IMR-90 (cell line): ENCODE results near the gene HSD17B10. TPM values are rescaled to one million over a fixed set of nuclear protein-coding genes. Genes with fewer than 3 reads are reported as not detected.

Experiments used
- ATAC-seq: fragments of 200-7000 bp; cut with Tn5 transposase; 2 replicates; pipeline ENCODE4 v1.9.1; 2020; ENCODE audit warnings: low read depth, mild to moderate bottlenecking, moderate library complexity
- BruUV-seq: library from RNA; stranded (reverse); fragments of 400-500 nt; replicated peaks from 2 replicates; lab custom pipeline; 2021; lab: Mats Ljungman, UMichigan
- CTCF ChIA-PET: fragments of 300-600 bp; formaldehyde crosslinking; extraction: SDS; loops from one replicate; lab custom pipeline; 2021; ENCODE audit warnings: antibody characterized with exemption; lab: Yijun Ruan, JAX
- POLR2A ChIA-PET: fragments of 300-600 bp; sonication (Branson Sonifier 250); formaldehyde crosslinking; loops from one replicate; lab custom pipeline; 2022; ENCODE audit warnings: antibody characterized with exemption; ENCODE audit not compliant: unreplicated experiment; lab: Charles Lee
- DNase-seq: peaks from one replicate; pipeline ENCODE4 v3.0.0; 2013
- H2AFZ ChIP-seq: replicated peaks from 2 replicates; pipeline ENCODE3; 2013; ENCODE audit warnings: low read length, mild to moderate bottlenecking; ENCODE audit not compliant: poor library complexity
- H2AK5ac ChIP-seq: 2 replicates; pipeline ENCODE4 v1.6.1; 2013; ENCODE audit warnings: low read depth, low read length, inconsistent platforms
- H2AK9ac ChIP-seq: replicated peaks from 2 replicates; pipeline ENCODE3; 2013; ENCODE audit warnings: mild to moderate bottlenecking, low read depth, low read length, moderate library complexity; ENCODE audit not compliant: poor library complexity
- H2BK120ac ChIP-seq: 2 replicates; pipeline ENCODE4 v1.6.1; 2013; ENCODE audit warnings: low read depth, low read length, inconsistent platforms
- H2BK15ac ChIP-seq: 3 replicates; pipeline ENCODE4 v1.6.1; 2013; ENCODE audit warnings: low read depth, low read length, inconsistent platforms
- H2BK20ac ChIP-seq: 2 replicates; pipeline ENCODE4 v1.6.1; 2013; ENCODE audit warnings: low read depth, mild to moderate bottlenecking, inconsistent platforms, low read length, moderate library complexity
- H2BK5ac ChIP-seq: 2 replicates; pipeline ENCODE4 v1.6.1; 2013; ENCODE audit warnings: mild to moderate bottlenecking, low read depth, low read length, inconsistent platforms; ENCODE audit not compliant: poor library complexity, severe bottlenecking
- H3K14ac ChIP-seq: replicated peaks from 2 replicates; pipeline ENCODE4 v1.6.1; 2013; ENCODE audit warnings: low read depth, low read length, inconsistent platforms
- H3K18ac ChIP-seq: 2 replicates; pipeline ENCODE4 v1.6.1; 2013; ENCODE audit warnings: low read depth, low read length, control low read depth
- H3K23ac ChIP-seq: 2 replicates; pipeline ENCODE4 v1.6.1; 2013; ENCODE audit warnings: low read depth, low read length, inconsistent platforms
- H3K27ac ChIP-seq: 2 replicates; pipeline ENCODE4 v1.5.1; 2013; ENCODE audit warnings: mild to moderate bottlenecking, control low read depth, low read length; ENCODE audit not compliant: insufficient read depth
- H3K27me3 ChIP-seq: 2 replicates; pipeline ENCODE4 v1.6.1; 2013; ENCODE audit warnings: low read length; ENCODE audit not compliant: control insufficient read depth, insufficient read depth
- H3K36me3 ChIP-seq: 2 replicates; pipeline ENCODE4 v1.6.1; 2013; ENCODE audit warnings: low read length, mixed read lengths; ENCODE audit not compliant: control insufficient read depth, insufficient read depth
- H3K4ac ChIP-seq: 2 replicates; pipeline ENCODE4 v1.6.1; 2013; ENCODE audit warnings: low read depth, low read length, inconsistent platforms
- H3K4me1 ChIP-seq: 2 replicates; pipeline ENCODE4 v1.6.1; 2013; ENCODE audit warnings: low read length, mixed read lengths; ENCODE audit not compliant: control insufficient read depth, insufficient read depth
- H3K4me2 ChIP-seq: 2 replicates; pipeline ENCODE4 v1.6.1; 2013; ENCODE audit warnings: low read depth, mild to moderate bottlenecking, control low read depth, low read length, moderate library complexity
- H3K4me3 ChIP-seq: 2 replicates; pipeline ENCODE4 v1.5.1; 2013; ENCODE audit warnings: low read depth, mild to moderate bottlenecking, control low read depth, low read length, moderate library complexity; ENCODE audit not compliant: insufficient read depth
- H3K56ac ChIP-seq: 2 replicates; pipeline ENCODE4 v1.6.1; 2013; ENCODE audit warnings: low read length, inconsistent platforms; ENCODE audit not compliant: insufficient read depth; ENCODE audit errors: extremely low read depth
- H3K79me1 ChIP-seq, 2 experiments: 2 replicates each; pipeline ENCODE4 v1.6.1; 2013; ENCODE audit warnings: low read length in 2 of 2, inconsistent platforms in 1 of 2, low read depth in 1 of 2
- H3K9ac ChIP-seq: 2 replicates; pipeline ENCODE4 v1.6.1; 2013; ENCODE audit warnings: low read depth, low read length, control low read depth
- H3K9me1 ChIP-seq: 2 replicates; pipeline ENCODE4 v1.6.1; 2013; ENCODE audit warnings: low read length, inconsistent platforms; ENCODE audit not compliant: insufficient read depth
- H3K9me3 ChIP-seq: 2 replicates; pipeline ENCODE4 v1.6.1; 2013; ENCODE audit warnings: low read length; ENCODE audit not compliant: control insufficient read depth, insufficient read depth
- H4K20me1 ChIP-seq: 2 replicates; pipeline ENCODE4 v1.6.1; 2013; ENCODE audit warnings: low read length, inconsistent platforms; ENCODE audit not compliant: insufficient read depth
- H4K5ac ChIP-seq: 2 replicates; pipeline ENCODE4 v1.6.1; 2013; ENCODE audit warnings: mild to moderate bottlenecking, low read depth, low read length, control low read depth
- H4K8ac ChIP-seq, 2 experiments: 2 replicates each; pipeline ENCODE4 v1.6.1; 2013; ENCODE audit warnings: low read depth in 2 of 2, low read length in 2 of 2, control low read depth in 1 of 2, inconsistent platforms in 1 of 2
- H4K91ac ChIP-seq: 2 replicates; pipeline ENCODE4 v1.6.1; 2013; ENCODE audit warnings: low read depth, low read length, inconsistent platforms; ENCODE audit not compliant: insufficient read depth
- CEBPB ChIP-seq: IDR thresholded peaks from 2 replicates; pipeline ENCODE4 v1.6.1; 2012; ENCODE audit warnings: low read depth, low read length, improper control_type of control experiment
- POLR2A ChIP-seq: IDR thresholded peaks from 2 replicates; pipeline ENCODE4 v1.6.1; 2012; ENCODE audit warnings: mild to moderate bottlenecking, low read depth, low read length
- RFX5 ChIP-seq: IDR thresholded peaks from 2 replicates; pipeline ENCODE4 v1.8.0; 2012; ENCODE audit warnings: low read depth, mild to moderate bottlenecking, low read length, moderate library complexity
- WGBS, 2 experiments: methylation state at CpG; one replicate each; pipeline versions ENCODE4 v1.1.5 to v1.1.7; 2013; ENCODE audit warnings: missing lambda C conversion rate in 2 of 2; ENCODE audit not compliant: insufficient read length in 1 of 2; ENCODE audit errors: extremely low coverage in 2 of 2; 5-methylcytosine and 5-hydroxymethylcytosine counted together
- dilution Hi-C: fragments of 300-500 bp; cut with HindIII; formaldehyde crosslinking; loops from one replicate; pipeline ENCODE4 v1.14.3; 2018; ENCODE audit warnings: low sequenced_read_pairs; ENCODE audit not compliant: unreplicated experiment
- in situ Hi-C: fragments of 300-500 bp; cut with MboI; formaldehyde crosslinking; loops from 3 replicates; pipeline ENCODE4 v1.14.3; 2019; ENCODE audit warnings: low sequenced_read_pairs, inconsistent platforms, mixed read lengths
- intact Hi-C: fragments of 100-400 bp; cut with micrococcal nuclease; formaldehyde crosslinking; loops from 2 replicates; pipeline ENCODE4 v1.10.0; 2022
- polyA plus RNA-seq, 3 experiments: library from polyadenylated mRNA; depleted of rRNA; stranded (reverse); fragments of >200 nt; gene quantifications; 2 replicates each; pipeline ENCODE4 v1.2.3, GENCODE V29; 2012; ENCODE audit warnings: low replicate concordance in 1 of 3
- total RNA-seq: library from RNA; depleted of rRNA; stranded (reverse); fragments of >200 nt; gene quantifications from 2 replicates; pipeline ENCODE4 v1.2.3, GENCODE V29; 2012
- TF ChIP-seq, protein P1 (sequence below): fragments of 150-350 bp; IDR thresholded peaks from 2 replicates; pipeline ENCODE4 v1.6.1; 2017; ENCODE audit warnings: mild to moderate bottlenecking, antibody characterized with exemption, low read length, low read depth

The HSD17B10 gene
- total and polyA plus RNA-seq, 2 of the 4 experiments (the other 2 are of a cell fraction), result 99.8 to 118 TPM

- Histone ChIP-seq H3K56ac (no peak overlapping the region), H3K14ac (no peak overlapping the region), H3K79me1 (peaks cover 0 to 6% of the 10 kb centered on the region in 2 experiments; a peak in 3 of 4 replicates), H4K5ac (no peak overlapping the region), H2BK20ac (no peak overlapping the region), H3K4ac (no peak overlapping the region), H3K27me3 (peaks cover 15% of the 10 kb centered on the region), H2AFZ (no peak overlapping the region), H2AK5ac (no peak overlapping the region), H2BK5ac (no peak overlapping the region), H3K4me3 (no peak overlapping the region), H3K23ac (no peak overlapping the region), H3K9ac (no peak overlapping the region), H4K20me1 (no peaks in the 10 kb centered on the region), H2BK120ac (no peak overlapping the region), H3K4me1 (peaks cover 4% of the 10 kb centered on the region; the same call in 1 of the 2 replicates), H3K4me2 (no peak overlapping the region), H3K9me3 (no peaks in the 10 kb centered on the region), H2BK15ac (no peak overlapping the region), H4K91ac (no peak overlapping the region), H4K8ac (no peak overlapping the region), H3K36me3 (no peaks in the 10 kb centered on the region; the same call in 1 of the 2 replicates), H2AK9ac (no peak overlapping the region), H3K9me1 (peaks cover 4% of the 10 kb centered on the region; the same call in 1 of the 2 replicates), H3K18ac (no peak overlapping the region), H3K27ac (no peak overlapping the region)
- in situ Hi-C loops, result no loop called here
- ChIA-PET CTCF (no interaction called here), POLR2A (no interaction called here)
- dilution Hi-C loops, result no loop called here
- TF ChIP-seq, protein P1, sequence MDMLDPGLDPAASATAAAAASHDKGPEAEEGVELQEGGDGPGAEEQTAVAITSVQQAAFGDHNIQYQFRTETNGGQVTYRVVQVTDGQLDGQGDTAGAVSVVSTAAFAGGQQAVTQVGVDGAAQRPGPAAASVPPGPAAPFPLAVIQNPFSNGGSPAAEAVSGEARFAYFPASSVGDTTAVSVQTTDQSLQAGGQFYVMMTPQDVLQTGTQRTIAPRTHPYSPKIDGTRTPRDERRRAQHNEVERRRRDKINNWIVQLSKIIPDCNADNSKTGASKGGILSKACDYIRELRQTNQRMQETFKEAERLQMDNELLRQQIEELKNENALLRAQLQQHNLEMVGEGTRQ, result no peak
- TF ChIP-seq CEBPB (no peak), POLR2A (no peak), RFX5 (no peak)
- intact Hi-C loops, result no loop called here
- DNase-seq, result no peak
- no peak for ATAC-seq
- BruUV-seq, result no TSS peak
- no CpG with 5 or more reads among the region's 2 CpGs for WGBS, 2 experiments
These were observed 3.0 kb upstream of the HSD17B10 start for GRCh38 chrX:53437206-53437605.
